ENCODE results near the gene SMAD1. TPM values are rescaled to one million over a fixed set of nuclear protein-coding genes. Genes with fewer than 3 reads are reported as not detected.
A peak's percentile ranks its signal among the peaks of the same experiment; 100 is the strongest.
"Not testable (repeated sequence)": the region's sequence is repeated elsewhere in the genome, so short reads cannot be mapped to it uniquely, and the experiment has no call there.

SMAD1 gene
- total RNA-seq, 1 experiment from 2014 or later: 11.4 TPM

DNA sequence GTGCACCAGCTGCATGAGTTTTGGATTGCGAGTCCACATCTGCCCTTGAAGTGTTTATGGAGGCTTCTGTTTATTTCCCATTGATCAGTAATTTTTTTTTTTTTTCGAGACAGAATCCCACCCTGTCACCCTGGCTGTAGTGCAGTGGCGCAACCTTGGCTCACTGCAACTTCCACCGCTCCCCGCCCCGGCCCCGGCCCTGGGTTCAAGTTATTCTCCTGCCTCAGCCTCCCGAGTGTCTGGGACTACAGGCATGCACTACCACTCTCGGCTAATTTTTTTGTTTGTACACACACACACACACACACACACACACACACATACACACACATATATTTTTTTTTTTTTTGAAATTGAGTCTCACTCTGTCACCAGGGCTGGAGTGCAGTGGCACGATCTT is 46.1 kb downstream of the SMAD1 start:
- no peak for DNase-seq (ENCODE audit: low read depth)

DNA sequence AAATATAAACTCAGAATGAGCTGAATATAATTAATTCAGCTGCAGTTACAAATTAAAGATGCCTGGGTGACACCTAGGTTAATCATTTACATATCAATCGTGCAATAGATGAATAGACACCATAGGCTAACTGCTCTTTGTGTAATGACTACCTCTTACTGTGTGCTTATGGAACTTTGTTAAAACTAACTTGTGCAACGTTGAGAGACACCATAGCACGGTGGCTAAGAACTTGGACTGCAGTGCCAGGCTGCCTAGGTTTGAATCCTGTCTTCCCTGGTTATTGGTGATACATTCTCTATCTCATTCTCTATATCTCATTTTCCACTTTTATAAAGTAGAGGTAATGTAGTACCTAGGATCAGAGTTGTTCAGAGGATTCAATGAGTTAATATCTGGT is 46.9 kb downstream of the SMAD1 start:
- no peak for DNase-seq (ENCODE audit: low read depth)

DNA sequence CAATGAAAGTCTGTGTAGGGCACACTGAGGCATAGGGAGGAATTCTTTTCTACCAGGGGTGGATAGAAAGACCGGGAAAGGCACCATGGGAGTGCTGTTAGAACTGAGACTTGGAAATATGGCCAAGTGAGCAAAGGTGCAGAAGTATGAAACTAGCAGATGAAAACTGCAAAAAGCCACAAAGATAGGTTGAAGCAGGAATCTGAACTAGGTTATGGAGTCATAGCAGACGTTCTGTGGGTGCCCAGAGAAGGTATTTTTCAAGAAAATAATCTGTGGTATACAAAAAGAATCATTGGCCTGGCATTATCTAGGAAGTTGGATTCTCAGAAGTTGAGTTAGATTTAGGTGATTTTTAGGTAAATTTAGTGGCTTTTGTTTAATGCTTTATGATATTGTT is 48.5 kb downstream of the SMAD1 start:
- no peak for DNase-seq (ENCODE audit: low read depth)

DNA sequence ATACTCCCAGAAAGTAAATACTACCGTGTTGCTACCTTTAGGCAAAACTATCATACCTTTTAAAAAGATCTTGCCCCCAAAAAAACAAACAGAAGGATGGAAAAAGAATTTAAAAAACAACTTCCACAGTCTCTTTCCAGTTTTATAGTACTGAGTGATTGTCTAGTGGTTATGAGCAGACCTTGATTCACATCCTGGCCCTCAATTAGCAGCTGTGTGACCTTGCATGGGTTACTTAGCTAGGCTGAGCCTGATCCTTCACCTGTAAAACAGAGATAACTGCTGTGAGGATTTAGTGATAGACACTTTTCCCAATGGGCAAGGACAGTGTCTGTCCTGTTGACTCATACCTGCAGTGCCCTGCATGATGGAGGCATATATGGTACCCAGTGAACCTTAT is 49.0 kb downstream of the SMAD1 start:
- no peak for DNase-seq (ENCODE audit: low read depth)

DNA sequence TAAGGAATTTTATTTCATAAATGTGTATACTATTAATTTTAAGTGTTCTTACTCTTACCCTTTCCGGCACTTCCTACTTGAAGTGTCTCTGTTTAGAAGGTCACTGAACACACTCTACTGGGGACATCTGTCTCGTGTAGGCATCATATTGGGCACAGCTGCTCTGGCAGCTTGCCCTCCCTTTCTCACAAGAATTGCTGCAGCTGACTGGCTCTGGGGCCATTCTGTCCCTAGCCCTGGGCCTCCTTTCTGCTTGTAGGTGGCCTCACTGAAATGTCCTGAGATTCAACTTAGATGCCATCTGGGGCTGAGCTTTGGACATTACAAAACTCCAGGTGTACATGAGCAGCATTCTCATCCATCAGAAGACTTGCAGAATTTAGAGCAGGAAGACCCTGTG is 49.6 kb downstream of the SMAD1 start:
- peak; percentile 28 for DNase-seq (ENCODE audit: low read depth)

DNA sequence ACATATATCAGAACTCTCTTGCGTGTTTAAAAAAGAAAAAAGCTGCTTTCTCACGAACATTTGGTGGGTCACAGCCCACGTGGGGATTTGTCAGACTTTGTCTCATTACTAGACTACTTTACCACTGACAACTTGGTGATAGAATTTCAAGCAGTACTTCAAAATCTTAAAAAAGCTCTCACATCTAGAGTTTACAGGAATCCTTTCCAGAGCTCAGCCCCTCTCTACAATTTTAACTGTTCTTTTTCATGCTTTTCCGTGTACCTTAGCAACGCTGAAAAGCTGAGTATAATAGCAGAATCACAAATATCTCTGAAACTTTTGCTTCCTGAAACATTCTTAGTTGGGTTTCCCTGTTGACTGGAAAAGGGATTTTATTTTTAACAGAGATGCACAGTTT is 50.2 kb downstream of the SMAD1 start:
- DNase-seq (ENCODE audit: low read depth): no peak

DNA sequence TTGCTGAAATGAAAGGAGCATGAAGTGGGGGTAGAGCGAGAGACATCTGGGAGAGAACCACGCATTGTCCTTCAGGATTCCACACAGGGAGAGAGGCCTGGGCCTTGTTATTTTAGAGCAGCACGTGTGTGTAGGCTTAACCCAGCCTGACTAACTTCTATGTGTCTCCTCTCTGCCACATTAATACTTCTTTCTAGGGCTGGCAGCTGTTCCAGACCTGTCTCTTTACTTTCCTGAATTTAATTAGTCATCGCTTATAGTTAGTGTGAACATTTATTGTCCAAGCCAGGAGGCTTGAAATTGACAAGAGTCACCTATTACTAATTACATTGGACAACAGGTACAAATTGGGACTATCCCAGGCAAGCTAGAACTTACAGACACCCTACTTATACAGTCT is 51.3 kb downstream of the SMAD1 start:
- DNase-seq (ENCODE audit: low read depth): no peak

DNA sequence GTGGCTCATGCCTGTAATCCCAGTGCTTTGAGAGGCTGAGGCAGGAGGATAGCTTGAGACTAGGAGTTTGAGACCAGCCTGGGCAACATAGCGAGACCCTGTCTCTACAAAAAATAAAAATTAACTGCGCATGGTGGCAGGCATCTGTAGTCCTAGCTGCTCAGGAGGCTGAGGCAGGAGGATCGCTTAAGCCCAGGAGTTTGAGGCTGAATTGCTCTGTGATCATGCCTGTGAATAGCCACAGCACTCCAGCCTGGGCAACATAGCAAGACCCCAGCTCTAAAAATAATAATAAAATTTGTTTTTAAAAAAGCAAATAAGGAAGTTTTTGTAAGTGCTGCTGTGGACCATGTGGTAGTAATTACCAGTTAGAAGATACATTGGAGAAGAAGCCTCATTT is 51.8 kb downstream of the SMAD1 start:
- DNase-seq (ENCODE audit: low read depth): not testable (repeated sequence)

DNA sequence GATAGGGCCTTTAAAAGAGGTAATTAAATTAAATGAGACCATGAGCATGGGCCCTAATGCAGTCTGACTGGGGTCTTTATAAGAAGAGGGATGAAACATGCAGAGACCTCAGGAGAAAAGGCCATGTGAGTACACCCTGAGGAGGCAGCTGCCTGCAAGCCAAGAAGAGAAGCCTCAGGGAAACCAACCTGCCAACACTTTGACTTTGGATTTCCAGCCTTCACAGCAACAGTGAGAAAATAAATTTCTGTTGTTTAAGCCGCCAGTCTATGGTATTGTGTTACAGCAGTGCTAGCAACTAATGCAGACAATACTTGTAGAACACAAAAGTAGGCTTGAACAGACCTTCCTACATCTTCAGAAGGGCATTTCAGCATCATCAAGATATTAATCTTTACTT is 52.3 kb downstream of the SMAD1 start:
- DNase-seq (ENCODE audit: low read depth): no peak

DNA sequence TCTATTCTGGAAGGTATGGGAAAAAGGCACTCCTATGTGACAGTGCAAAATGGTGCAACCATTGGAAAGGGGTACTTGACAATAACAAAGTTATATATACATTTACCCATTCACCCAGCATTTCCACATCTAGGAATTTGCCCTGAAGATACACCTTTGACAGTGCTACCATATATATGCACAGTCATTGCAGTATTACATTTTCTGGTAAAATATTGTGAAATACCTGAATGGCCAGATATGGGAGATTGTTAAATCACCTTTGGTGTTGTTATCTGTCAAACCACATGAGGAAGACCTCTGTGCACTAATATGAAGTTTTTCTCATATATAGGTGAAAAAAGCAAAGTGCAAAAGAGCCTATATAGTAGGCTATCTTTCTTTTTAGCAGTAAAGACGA is 53.5 kb downstream of the SMAD1 start:
- DNase-seq (ENCODE audit: low read depth): no peak

DNA sequence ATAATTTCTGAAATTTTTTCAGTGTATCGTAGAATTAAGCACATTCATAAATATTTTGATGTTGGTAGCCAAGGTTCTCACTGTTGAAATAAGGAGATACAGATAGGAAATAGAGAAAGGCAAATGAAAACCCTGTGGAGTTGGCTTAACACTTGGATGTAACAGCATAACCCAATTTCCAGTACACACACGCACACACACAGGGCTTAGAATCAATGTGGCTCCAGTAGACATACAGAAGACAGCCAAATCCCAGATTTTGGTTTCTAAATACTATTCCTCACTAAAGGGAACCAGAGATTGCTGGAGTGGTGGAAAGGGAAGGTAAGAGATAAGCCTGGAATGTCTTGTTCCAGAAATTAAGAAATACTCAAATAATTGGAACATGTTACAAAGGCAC is 54.4 kb downstream of the SMAD1 start:
- DNase-seq (ENCODE audit: low read depth): no peak

DNA sequence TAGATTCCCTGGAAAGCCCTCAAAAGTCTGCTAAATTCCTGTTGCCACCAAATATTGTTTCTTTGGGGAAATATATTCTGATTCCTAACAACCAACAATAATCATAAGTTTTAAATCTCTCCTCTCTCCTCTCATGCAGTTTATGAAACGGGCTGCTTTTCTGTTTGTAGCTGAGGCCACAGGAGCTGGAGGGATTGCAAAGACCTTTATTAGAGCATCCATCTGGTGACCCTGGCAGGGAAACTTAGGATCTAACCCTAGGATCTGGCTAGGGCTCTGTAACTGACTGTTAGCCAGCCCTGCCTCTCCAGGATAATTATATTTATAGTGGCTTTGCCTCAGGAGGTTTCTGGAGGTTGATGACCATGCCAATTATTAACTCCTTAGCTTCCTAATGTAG is 56.9 kb downstream of the SMAD1 start:
- DNase-seq (ENCODE audit: low read depth): no peak

DNA sequence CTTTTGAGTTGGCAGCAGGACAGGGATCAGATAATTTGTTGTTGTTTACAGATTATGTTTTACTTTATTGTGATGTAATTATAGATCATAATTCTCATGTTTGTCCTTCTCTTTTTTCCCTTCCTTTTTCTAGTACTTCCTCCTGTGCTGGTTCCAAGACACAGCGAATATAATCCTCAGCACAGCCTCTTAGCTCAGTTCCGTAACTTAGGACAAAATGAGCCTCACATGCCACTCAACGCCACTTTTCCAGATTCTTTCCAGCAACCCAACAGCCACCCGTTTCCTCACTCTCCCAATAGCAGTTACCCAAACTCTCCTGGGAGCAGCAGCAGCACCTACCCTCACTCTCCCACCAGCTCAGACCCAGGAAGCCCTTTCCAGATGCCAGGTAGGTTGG is 58.0 kb downstream of the SMAD1 start:
- no peak for DNase-seq (ENCODE audit: low read depth)

DNA sequence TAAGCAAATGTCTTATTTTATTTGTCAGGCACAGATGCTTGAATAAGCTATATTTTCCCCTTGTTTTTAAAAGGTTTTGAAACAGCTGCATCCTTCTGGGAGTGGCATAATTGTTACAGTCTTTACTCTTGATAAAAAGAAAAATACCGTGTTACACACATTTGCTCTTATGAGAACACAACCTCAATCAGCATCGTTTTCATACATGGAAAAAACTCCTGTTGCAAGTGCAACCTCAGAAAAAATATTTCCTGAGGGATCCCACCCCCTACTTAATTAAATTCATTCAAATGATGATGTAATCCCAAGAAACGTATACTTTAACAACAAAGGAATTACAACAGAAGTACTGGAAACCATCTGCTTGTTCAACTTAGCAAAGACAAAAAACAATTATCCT is 58.6 kb downstream of the SMAD1 start:
- DNase-seq (ENCODE audit: low read depth): no peak

DNA sequence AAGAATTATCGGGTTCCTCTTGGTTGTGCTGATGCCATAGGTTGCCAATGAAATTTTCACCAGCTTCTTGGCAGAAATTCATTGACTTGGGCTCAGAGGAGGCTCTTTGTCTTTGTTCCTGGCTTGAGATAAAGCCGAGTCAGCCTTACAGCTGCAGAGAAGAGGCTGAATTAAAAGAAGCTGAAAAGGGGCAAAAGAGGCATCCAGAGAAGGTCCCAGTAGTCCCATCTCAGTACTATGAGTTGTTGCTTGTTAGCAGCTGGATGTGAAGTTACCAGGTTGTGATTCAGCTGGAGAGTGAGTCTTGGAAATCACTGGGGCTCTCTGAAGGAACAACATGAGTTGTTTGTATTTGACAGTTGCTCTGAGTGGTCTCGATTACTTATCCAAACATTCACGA is 59.7 kb downstream of the SMAD1 start:
- no peak for DNase-seq (ENCODE audit: low read depth)

DNA sequence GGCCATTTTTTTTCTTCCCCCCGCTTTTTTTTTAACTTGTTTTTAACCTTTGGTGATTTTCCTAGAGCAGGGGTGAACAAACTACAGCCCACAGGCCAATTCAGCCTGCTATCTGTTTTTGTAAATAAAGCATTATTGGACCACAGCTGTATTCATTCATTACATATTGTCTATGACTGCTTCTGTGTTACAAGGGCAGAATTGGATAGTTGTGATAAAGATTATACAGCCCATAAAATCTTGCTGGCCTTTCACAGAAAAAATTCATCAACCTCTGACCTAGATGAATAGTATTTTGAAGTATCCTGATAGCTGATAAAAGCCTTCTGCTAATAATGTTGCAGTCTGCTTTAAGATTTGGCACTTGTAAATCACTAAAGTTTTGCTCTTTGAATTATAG is 63.4 kb downstream of the SMAD1 start:
- DNase-seq (ENCODE audit: low read depth): no peak

DNA sequence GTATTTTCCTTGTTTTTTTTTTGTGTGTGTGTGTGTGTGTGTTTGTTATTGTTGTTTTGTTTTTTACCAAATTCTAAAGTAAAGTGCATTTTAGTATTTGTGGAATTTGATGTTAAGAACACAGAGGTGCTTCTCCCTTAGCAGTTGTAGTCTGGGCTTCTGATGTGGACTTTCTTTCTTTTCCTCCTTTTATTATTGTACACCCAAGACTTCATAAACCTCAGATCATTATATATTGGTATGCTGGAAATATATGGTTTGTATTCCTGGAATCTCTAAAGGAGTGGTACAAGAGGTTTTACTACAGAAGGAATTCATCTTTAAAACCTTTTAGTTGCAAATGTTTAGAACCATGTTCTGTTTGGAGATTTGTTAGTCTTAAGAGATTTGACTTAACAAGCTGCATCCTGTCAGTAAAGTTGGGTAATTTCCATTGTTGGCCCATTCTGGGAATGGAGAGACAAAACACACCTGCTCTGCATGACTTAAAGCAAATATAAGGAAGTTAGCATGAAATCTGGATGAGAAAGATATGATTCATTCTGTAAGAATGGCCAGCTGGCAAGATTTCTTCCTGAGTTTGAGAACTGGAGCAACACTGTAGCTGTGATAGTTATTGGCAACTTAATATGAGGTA is 64.0 kb downstream of the SMAD1 start:
- DNase-seq (ENCODE audit: low read depth): peak; percentile 87

DNA sequence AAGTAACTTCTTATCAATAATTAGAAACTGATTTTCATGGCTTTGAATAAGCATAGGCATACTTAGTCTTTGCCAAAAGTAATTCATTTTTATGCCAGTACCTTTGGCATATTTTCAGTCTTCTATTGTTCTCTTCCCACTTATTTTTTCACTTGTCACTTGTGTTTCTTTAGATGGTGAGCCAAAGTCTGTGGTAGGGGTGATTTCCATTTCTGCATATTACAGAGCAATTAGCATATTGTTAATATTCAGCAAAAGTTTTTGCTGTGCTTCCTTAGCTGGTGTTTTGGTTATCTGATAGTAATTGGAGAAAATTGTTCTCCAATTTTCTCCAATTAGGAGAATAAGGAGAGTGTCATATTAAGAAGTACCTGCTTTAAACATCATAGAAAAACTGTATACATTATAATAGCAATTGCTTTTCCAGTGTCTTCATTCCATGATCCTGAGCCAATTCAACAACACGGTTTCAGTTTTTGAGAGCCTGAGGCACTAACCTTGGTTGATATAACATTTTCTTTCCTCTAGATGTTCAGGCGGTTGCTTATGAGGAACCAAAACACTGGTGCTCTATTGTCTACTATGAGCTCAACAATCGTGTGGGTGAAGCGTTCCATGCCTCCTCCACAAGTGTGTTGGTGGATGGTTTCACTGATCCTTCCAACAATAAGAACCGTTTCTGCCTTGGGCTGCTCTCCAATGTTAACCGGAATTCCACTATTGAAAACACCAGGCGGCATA is 64.7 kb downstream of the SMAD1 start:
- peak; percentile 67 for DNase-seq (ENCODE audit: low read depth)

DNA sequence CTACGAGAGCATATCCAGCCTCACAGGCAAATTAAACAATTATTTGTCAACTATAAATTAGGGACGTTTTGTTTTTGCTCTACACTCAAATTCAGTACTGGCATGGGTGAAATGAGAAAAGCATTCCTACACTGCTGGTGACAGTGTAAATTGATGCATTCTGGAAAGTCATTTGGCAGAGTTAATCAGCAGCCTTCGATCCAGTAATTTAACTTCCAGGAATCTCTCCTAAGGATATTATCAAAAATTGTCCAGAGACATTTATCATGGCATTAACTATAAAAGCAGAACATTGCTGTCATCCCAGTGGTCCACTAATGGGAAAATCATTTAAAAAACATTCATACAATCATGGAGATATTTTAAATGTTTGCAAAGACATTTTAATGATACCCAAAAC is 70.0 kb downstream of the SMAD1 start:
- DNase-seq (ENCODE audit: low read depth): no peak

DNA sequence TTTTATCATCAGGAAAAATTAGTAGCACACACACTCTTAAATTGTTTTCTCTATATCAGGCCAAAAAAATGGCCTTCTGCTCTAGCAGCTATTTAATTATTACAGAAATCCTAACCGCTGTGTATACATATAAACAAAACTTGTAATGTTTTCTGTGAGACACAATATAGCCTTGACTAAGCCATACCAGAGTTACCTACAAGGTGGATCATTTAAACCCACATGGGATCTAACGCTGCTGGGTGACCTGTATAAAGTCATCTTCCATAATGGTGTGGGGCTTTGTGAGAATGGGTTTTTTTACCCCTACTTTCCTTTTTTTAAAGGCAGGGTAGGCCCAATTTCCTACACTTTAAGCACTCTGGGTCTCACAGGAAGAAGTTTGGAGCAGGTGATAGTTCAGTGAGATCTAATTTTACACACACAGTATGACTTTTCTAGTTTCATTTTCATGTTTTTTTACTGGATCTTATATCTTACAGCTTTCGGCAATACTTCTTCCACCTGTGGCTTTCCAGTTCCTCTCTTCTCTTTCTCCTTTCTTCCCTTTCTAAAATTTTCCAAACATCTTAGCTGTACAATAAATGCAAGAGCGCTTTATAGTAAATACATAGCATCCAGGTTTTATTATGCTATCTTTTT is 70.6 kb downstream of the SMAD1 start:
- DNase-seq (ENCODE audit: low read depth): no peak

DNA sequence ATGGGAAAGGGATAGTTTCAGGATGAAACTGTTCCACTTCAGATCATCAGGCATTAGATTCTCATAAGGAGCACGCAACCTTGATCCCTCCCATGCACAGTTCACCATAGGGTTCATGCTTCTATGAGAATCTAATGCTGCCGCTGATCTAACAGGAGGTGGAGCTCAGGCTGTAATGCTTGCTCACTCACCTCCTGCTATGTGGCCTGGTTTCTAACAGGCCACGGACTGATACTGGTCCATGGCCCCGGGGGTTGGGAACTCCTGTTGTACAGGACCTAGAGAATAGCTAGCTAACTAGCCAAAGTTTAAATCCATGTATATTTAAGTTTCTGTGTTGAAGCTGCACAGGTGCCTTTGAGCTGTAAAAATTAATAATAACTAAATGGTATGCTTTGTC is 71.7 kb downstream of the SMAD1 start:
- no peak for DNase-seq (ENCODE audit: low read depth)

DNA sequence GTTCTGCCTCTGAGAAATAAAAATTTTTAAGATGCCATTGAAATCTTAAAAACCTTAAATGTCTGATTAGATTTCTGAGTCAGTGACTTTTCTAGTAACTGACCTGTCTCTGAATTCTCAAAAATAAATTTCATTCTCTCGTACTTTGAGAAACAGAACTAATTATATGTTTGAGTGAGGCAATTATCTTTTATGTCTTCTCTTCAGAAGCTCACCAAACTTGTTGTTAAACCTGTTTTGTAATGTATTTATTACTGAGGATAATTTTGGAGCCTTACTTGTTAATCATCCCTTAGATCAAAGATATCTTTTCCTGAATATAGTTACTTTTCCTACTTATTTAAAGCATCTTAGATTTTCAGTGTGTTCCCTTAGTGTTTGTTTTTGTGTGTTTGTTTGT is 73.0 kb downstream of the SMAD1 start:
- no peak for DNase-seq (ENCODE audit: low read depth)

DNA sequence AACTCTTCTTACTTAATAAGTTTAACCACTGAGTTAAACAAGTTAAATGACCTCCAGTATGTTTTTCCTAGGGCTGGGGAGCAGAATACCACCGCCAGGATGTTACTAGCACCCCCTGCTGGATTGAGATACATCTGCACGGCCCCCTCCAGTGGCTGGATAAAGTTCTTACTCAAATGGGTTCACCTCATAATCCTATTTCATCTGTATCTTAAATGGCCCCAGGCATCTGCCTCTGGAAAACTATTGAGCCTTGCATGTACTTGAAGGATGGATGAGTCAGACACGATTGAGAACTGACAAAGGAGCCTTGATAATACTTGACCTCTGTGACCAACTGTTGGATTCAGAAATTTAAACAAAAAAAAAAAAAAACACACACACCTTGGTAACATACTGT is 76.1 kb downstream of the SMAD1 start:
- DNase-seq (ENCODE audit: low read depth): peak; percentile 62

Measured in RPMI7951 (cell line).